Keratinocyte (primary cell): Measurements from ENCODE around the gene EPHB1. TPM values are rescaled to one million over a fixed set of nuclear protein-coding genes. Genes with fewer than 3 reads are reported as not detected.

Experiments used
- DNase-seq: peaks from one replicate; pipeline ENCODE4 v3.0.0-alpha.2; 2011; ENCODE audit warnings: low read depth, missing footprints, low spot score
- FAIRE-seq: peaks from 2 replicates; lab custom pipeline; 2011; peaks lifted over from hg19 to GRCh38; lab: Jason Lieb, UNC
- H2AFZ ChIP-seq: 2 replicates; pipeline ENCODE4 v1.6.0; 2012; ENCODE audit warnings: low read length, control low read depth, inconsistent platforms; ENCODE audit not compliant: control insufficient read depth
- H3K27ac ChIP-seq: 2 replicates; pipeline ENCODE4 v1.5.1; 2011; ENCODE audit warnings: low read length; ENCODE audit not compliant: control insufficient read depth, insufficient read depth
- H3K27me3 ChIP-seq: 3 replicates; pipeline ENCODE4 v1.6.0; 2011; ENCODE audit warnings: low read length; ENCODE audit not compliant: control insufficient read depth, insufficient read depth; ENCODE audit errors: extremely low read depth
- H3K36me3 ChIP-seq, 2 experiments: 2 replicates in 1 of 2; 3 replicates in 1 of 2; pipeline ENCODE4 v1.5.1; 2011; ENCODE audit warnings: low read length in 2 of 2, mild to moderate bottlenecking in 1 of 2; ENCODE audit not compliant: control insufficient read depth in 2 of 2, insufficient read depth in 2 of 2; ENCODE audit errors: extremely low read depth in 1 of 2
- H3K4me1 ChIP-seq: 3 replicates; pipeline ENCODE4 v1.5.1; 2011; ENCODE audit warnings: low read length; ENCODE audit not compliant: control insufficient read depth, insufficient read depth; ENCODE audit errors: extremely low read depth
- H3K4me2 ChIP-seq: 3 replicates; pipeline ENCODE4 v1.6.0; 2011; ENCODE audit warnings: low read depth, low read length; ENCODE audit not compliant: control insufficient read depth, insufficient read depth; ENCODE audit errors: extremely low read depth
- H3K4me3 ChIP-seq, 3 experiments: fragments of 200-600 bp in 1 of 3; sonication (generic) in 1 of 3; 2 replicates in 2 of 3; 3 replicates in 1 of 3; pipeline ENCODE4 v1.5.1; 2011 to 2016; ENCODE audit warnings: low read length in 3 of 3, mild to moderate bottlenecking in 3 of 3, control low read depth in 2 of 3, inconsistent platforms in 1 of 3, low read depth in 1 of 3, mixed read lengths in 1 of 3, mixed run types in 1 of 3, moderate library complexity in 1 of 3; ENCODE audit not compliant: control insufficient read depth in 2 of 3, insufficient read depth in 2 of 3; ENCODE audit errors: extremely low read depth in 1 of 3
- H3K79me2 ChIP-seq: 2 replicates; pipeline ENCODE4 v1.6.0; 2012; ENCODE audit warnings: low read length; ENCODE audit not compliant: control insufficient read depth, insufficient read depth
- H3K9ac ChIP-seq: 3 replicates; pipeline ENCODE4 v1.6.0; 2011; ENCODE audit warnings: low read length; ENCODE audit not compliant: control insufficient read depth, insufficient read depth; ENCODE audit errors: extremely low read depth
- H3K9me1 ChIP-seq: 3 replicates; pipeline ENCODE4 v1.6.0; 2011; ENCODE audit warnings: low read length; ENCODE audit not compliant: control insufficient read depth, insufficient read depth; ENCODE audit errors: extremely low read depth
- H3K9me3 ChIP-seq: 2 replicates; pipeline ENCODE4 v1.5.1; 2012; ENCODE audit warnings: low read depth, low read length; ENCODE audit not compliant: control insufficient read depth
- H4K20me1 ChIP-seq: 3 replicates; pipeline ENCODE4 v1.6.0; 2011; ENCODE audit warnings: low read length; ENCODE audit not compliant: control insufficient read depth, insufficient read depth; ENCODE audit errors: extremely low read depth
- EZH2 ChIP-seq: IDR thresholded peaks from one replicate; pipeline ENCODE4 v1.6.1; 2012; ENCODE audit warnings: inconsistent platforms, mild to moderate bottlenecking, low read length, moderate library complexity
- dilution Hi-C: fragments of 300-500 bp; cut with MboI; formaldehyde crosslinking; loops from one replicate; pipeline ENCODE4 v1.7.0; 2020; ENCODE audit warnings: low sequenced_read_pairs; ENCODE audit not compliant: extremely low pct_ligation_motif_present
- polyA plus RNA-seq, 5 experiments: library from polyadenylated mRNA; depleted of rRNA in 3 of 5; stranded (reverse) in 3 of 5; stranded (forward) in 1 of 5; unstranded in 1 of 5; fragments of >200 nt; gene quantifications; 1 replicate in 1 of 5; 2 replicates in 3 of 5; 3 replicates in 1 of 5; pipeline versions ENCODE4 v1.2.1 to v1.2.3, GENCODE V29; 2011 to 2012; ENCODE audit warnings: missing spikeins in 2 of 5, low read depth in 1 of 5, low replicate concordance in 1 of 5
- TF ChIP-seq, protein P1 (sequence below), 3 experiments: IDR thresholded peaks in 1 of 3; conservative IDR thresholded peaks in 1 of 3; optimal IDR thresholded peaks in 1 of 3; 2 replicates in 2 of 3; 3 replicates in 1 of 3; pipeline versions ENCODE3 to v1.5.1; 2011; ENCODE audit warnings: low read length in 3 of 3, mild to moderate bottlenecking in 3 of 3, moderate library complexity in 2 of 3, control low read depth in 1 of 3, inconsistent platforms in 1 of 3; ENCODE audit not compliant: insufficient read depth in 2 of 3; ENCODE audit errors: extremely low read depth in 1 of 3

Gene EPHB1
- polyA plus RNA-seq, 1 donor (not counting 4 experiments of a cell fraction or from before 2014, with no cell fraction given) = 0.01 TPM

- no peaks in the 10 kb centered on the region for H3K36me3 ChIP-seq
- no peaks in the 10 kb centered on the region for H3K79me2 ChIP-seq
- H2AFZ ChIP-seq = no peak overlapping the region
- DNase-seq = no peak
- no peak for FAIRE-seq
- no peaks in the 10 kb centered on the region for H3K9me3 ChIP-seq
- dilution Hi-C loops = no loop called here
- peaks cover 7% of the 10 kb centered on the region for H3K27me3 ChIP-seq
- no peak for TF ChIP-seq EZH2
- TF ChIP-seq, protein P1, sequence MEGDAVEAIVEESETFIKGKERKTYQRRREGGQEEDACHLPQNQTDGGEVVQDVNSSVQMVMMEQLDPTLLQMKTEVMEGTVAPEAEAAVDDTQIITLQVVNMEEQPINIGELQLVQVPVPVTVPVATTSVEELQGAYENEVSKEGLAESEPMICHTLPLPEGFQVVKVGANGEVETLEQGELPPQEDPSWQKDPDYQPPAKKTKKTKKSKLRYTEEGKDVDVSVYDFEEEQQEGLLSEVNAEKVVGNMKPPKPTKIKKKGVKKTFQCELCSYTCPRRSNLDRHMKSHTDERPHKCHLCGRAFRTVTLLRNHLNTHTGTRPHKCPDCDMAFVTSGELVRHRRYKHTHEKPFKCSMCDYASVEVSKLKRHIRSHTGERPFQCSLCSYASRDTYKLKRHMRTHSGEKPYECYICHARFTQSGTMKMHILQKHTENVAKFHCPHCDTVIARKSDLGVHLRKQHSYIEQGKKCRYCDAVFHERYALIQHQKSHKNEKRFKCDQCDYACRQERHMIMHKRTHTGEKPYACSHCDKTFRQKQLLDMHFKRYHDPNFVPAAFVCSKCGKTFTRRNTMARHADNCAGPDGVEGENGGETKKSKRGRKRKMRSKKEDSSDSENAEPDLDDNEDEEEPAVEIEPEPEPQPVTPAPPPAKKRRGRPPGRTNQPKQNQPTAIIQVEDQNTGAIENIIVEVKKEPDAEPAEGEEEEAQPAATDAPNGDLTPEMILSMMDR (optimal IDR thresholded peaks at IDR 0.05 in 1 of 3, IDR thresholded peaks at IDR 0.05 in 1 of 3, conservative IDR thresholded peaks at IDR 0.05 in 1 of 3; ENCODE audit: extremely low read depth in 1 of 3, insufficient read depth in 2 of 3, low read length in 3 of 3) = no peak
- H4K20me1 ChIP-seq = no peaks in the 10 kb centered on the region
- H3K4me1 ChIP-seq = no peaks in the 10 kb centered on the region
- no peak overlapping the region for H3K4me3 ChIP-seq
- H3K9me1 ChIP-seq = no peaks in the 10 kb centered on the region
- no peak overlapping the region for H3K4me2 ChIP-seq
- no peak overlapping the region for H3K9ac ChIP-seq
- no peak overlapping the region for H3K27ac ChIP-seq
These were observed 8.6 kb downstream of the EPHB1 start for GRCh38 chr3:134803652-134804051.

- H4K20me1 ChIP-seq = no peaks in the 10 kb centered on the region
- H3K4me2 ChIP-seq = no peak overlapping the region
- H2AFZ ChIP-seq = no peak overlapping the region
- H3K9me1 ChIP-seq = no peaks in the 10 kb centered on the region
- FAIRE-seq (no peak), DNase-seq (no peak)
- no peak overlapping the region for H3K9ac ChIP-seq
- dilution Hi-C loops = no loop called here
- H3K36me3 ChIP-seq = no peaks in the 10 kb centered on the region
- no peak overlapping the region for H3K4me3 ChIP-seq
- no peaks in the 10 kb centered on the region for H3K79me2 ChIP-seq
- H3K4me1 ChIP-seq = no peaks in the 10 kb centered on the region
- H3K27ac ChIP-seq = no peak overlapping the region
- no peaks in the 10 kb centered on the region for H3K9me3 ChIP-seq
- TF ChIP-seq, protein P1 (optimal IDR thresholded peaks at IDR 0.05 in 1 of 3, IDR thresholded peaks at IDR 0.05 in 1 of 3, conservative IDR thresholded peaks at IDR 0.05 in 1 of 3; ENCODE audit: extremely low read depth in 1 of 3, insufficient read depth in 2 of 3, low read length in 3 of 3) = no peak
- no peak for TF ChIP-seq EZH2
- no peaks in the 10 kb centered on the region for H3K27me3 ChIP-seq
These were observed 9.7 kb downstream of the EPHB1 start for GRCh38 chr3:134804508-134805480.
